CD4-positive, alpha-beta T cell (primary cell): ENCODE data around the gene DCAF4. TPM values are rescaled to one million over a fixed set of nuclear protein-coding genes. Genes with fewer than 3 reads are reported as not detected.

Source experiments
- ATAC-seq: fragments of 200-7000 bp; cut with Tn5 transposase; one replicate; pipeline ENCODE4 v1.10.0; 2022; ENCODE audit warnings: mild to moderate bottlenecking; ENCODE audit not compliant: poor library complexity
- CTCF ChIA-PET: fragments of 350-600 bp; sonication (Branson Sonifier 250); formaldehyde crosslinking; loops from one replicate; lab custom pipeline; 2021; ENCODE audit warnings: antibody characterized with exemption, inconsistent platforms; lab: Charles Lee
- POLR2A ChIA-PET: fragments of 350-600 bp; sonication (Branson Sonifier 250); formaldehyde crosslinking; loops from one replicate; lab custom pipeline; 2021; ENCODE audit warnings: antibody characterized with exemption, inconsistent platforms; lab: Charles Lee
- DNase-seq, 14 experiments: peaks; one replicate each; pipeline ENCODE4 v3.0.0-alpha.2; 2013 to 2020; ENCODE audit warnings: mixed read lengths in 2 of 14
- H3K27ac ChIP-seq, 2 donors: one replicate each; pipeline versions ENCODE4 v1.5.1 to v1.7.0; 2013; ENCODE audit warnings: low read length in 2 of 2, low read depth in 1 of 2, mild to moderate bottlenecking in 1 of 2
- H3K27me3 ChIP-seq, 2 experiments: 1 replicate in 1 of 2; 2 replicates in 1 of 2; pipeline versions ENCODE4 v1.6.1 to v1.7.0; 2013; ENCODE audit warnings: low read length in 2 of 2, control low read depth in 1 of 2, mild to moderate bottlenecking in 1 of 2, moderate library complexity in 1 of 2; ENCODE audit not compliant: insufficient read depth in 2 of 2, control insufficient read depth in 1 of 2
- H3K36me3 ChIP-seq: one replicate; pipeline ENCODE4 v1.6.1; 2013; ENCODE audit warnings: low read length, control low read depth; ENCODE audit not compliant: insufficient read depth
- H3K4me1 ChIP-seq: one replicate; pipeline ENCODE4 v1.6.1; 2013; ENCODE audit warnings: low read length, control low read depth; ENCODE audit not compliant: insufficient read depth
- H3K4me3 ChIP-seq: one replicate; pipeline ENCODE4 v1.5.1; 2013; ENCODE audit warnings: mild to moderate bottlenecking, low read length, moderate library complexity
- H3K9me3 ChIP-seq, 2 experiments: 1 replicate in 1 of 2; 2 replicates in 1 of 2; pipeline versions ENCODE4 v1.6.1 to v1.7.0; 2013; ENCODE audit warnings: low read length in 2 of 2, mild to moderate bottlenecking in 2 of 2, control low read depth in 1 of 2, moderate library complexity in 1 of 2; ENCODE audit not compliant: control insufficient read depth in 1 of 2, insufficient read depth in 1 of 2
- H3K27ac Mint-ChIP-seq: one replicate; pipeline ENCODE4 v1.8.0; 2020; ENCODE audit warnings: mixed read lengths
- H3K27me3 Mint-ChIP-seq: one replicate; pipeline ENCODE4 v1.8.0; 2021; ENCODE audit warnings: mixed read lengths
- H3K36me3 Mint-ChIP-seq: one replicate; pipeline ENCODE4 v1.8.0; 2021; ENCODE audit warnings: low read depth, mixed read lengths
- H3K4me1 Mint-ChIP-seq: one replicate; pipeline ENCODE4 v1.8.0; 2021; ENCODE audit warnings: low read depth, mixed read lengths
- H3K4me3 Mint-ChIP-seq: one replicate; pipeline ENCODE4 v1.8.0; 2020; ENCODE audit warnings: mild to moderate bottlenecking, mixed read lengths
- H3K9me3 Mint-ChIP-seq: one replicate; pipeline ENCODE4 v1.8.0; 2020; ENCODE audit warnings: mixed read lengths
- intact Hi-C, 2 experiments: fragments of 100-400 bp; cut with DNase I in 1 of 2; cut with micrococcal nuclease in 1 of 2; formaldehyde crosslinking; loops; one replicate each; pipeline versions ENCODE4 v1.15.1 to v1.9.0; 2023 to 2025; cut with DNase I, micrococcal nuclease
- total RNA-seq, 174 experiments: library from RNA in 2 of 174; stranded (reverse) in 2 of 174; gene quantifications; one replicate each; pipeline ENCODE4 v1.2.3 and lab custom pipeline; 2021 to 2026
- TF ChIP-seq, protein P1 (sequence below): fragments of 200-600 bp; IDR thresholded peaks from one replicate; pipeline ENCODE4 v1.8.0; 2022; ENCODE audit warnings: antibody characterized with exemption, mild to moderate bottlenecking

DCAF4 gene
- total RNA-seq, 2 experiments from 2014 or later: 20.8 to 22.8 TPM

DNA sequence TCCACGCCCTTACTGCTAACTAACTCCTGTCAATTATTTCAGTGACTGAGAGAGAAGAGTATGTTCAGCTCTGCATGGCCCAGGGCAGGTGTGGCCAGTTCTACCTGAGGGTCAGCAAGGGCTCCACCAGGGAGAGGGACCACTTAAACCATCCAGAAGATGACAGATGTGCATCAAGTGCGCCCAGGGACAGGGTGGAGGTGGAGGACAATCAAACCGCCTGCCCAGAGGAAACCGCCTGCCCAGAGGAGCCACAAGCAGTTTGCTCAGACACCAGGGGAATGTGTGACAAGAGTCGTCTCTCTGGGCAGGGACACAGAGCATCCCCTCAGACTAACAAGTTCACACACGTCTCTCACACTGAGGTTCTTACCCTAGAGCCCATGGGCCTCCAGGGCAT is 46.8 kb upstream of the DCAF4 start:
- Mint-ChIP-seq H3K27me3 (no peaks in the 10 kb centered on the region), H3K9me3 (no peaks in the 10 kb centered on the region), H3K27ac (no peak overlapping the region), H3K4me1 (no peaks in the 10 kb centered on the region), H3K36me3 (no peaks in the 10 kb centered on the region), H3K4me3 (no peak overlapping the region)
- H3K36me3 ChIP-seq: no peaks in the 10 kb centered on the region
- ChIA-PET POLR2A (no interaction called here), CTCF (no interaction called here)
- no peaks in the 10 kb centered on the region for H3K9me3 ChIP-seq
- ATAC-seq: no peak
- intact Hi-C loops: no loop called here
- H3K4me3 ChIP-seq: no peak overlapping the region
- no peaks in the 10 kb centered on the region for H3K27me3 ChIP-seq
- DNase-seq: no peak
- no peaks in the 10 kb centered on the region for H3K4me1 ChIP-seq
- no peak overlapping the region for H3K27ac ChIP-seq
- TF ChIP-seq, protein P1, sequence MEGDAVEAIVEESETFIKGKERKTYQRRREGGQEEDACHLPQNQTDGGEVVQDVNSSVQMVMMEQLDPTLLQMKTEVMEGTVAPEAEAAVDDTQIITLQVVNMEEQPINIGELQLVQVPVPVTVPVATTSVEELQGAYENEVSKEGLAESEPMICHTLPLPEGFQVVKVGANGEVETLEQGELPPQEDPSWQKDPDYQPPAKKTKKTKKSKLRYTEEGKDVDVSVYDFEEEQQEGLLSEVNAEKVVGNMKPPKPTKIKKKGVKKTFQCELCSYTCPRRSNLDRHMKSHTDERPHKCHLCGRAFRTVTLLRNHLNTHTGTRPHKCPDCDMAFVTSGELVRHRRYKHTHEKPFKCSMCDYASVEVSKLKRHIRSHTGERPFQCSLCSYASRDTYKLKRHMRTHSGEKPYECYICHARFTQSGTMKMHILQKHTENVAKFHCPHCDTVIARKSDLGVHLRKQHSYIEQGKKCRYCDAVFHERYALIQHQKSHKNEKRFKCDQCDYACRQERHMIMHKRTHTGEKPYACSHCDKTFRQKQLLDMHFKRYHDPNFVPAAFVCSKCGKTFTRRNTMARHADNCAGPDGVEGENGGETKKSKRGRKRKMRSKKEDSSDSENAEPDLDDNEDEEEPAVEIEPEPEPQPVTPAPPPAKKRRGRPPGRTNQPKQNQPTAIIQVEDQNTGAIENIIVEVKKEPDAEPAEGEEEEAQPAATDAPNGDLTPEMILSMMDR: no peak

DNA sequence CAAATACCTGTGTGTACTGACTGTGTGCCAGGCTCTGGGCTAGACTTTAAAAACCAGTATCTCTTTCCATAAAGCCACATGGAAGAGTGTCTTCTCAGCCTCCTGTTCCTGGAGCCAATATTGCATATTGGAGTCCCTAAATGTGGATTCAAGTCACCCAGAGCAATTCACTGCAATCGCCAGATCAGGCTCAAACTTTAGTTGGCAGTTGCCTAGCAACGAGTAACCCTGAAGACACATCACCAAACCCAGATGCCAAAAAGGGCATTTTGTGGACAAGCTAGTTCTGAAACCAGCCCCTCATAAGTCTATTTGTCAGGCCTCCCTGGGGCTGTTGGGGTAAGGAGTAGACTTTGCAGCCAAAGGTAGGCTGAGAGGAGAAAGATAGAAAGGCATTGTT is 46.1 kb upstream of the DCAF4 start:
- Mint-ChIP-seq H3K4me3 (no peak overlapping the region), H3K27me3 (no peaks in the 10 kb centered on the region), H3K4me1 (no peaks in the 10 kb centered on the region), H3K27ac (no peak overlapping the region), H3K36me3 (no peaks in the 10 kb centered on the region), H3K9me3 (no peaks in the 10 kb centered on the region)
- Histone ChIP-seq H3K27me3 (no peaks in the 10 kb centered on the region), H3K36me3 (no peaks in the 10 kb centered on the region), H3K4me3 (no peak overlapping the region), H3K9me3 (no peaks in the 10 kb centered on the region), H3K27ac (no peak overlapping the region), H3K4me1 (no peaks in the 10 kb centered on the region)
- intact Hi-C loops: no loop called here
- ChIA-PET CTCF (no interaction called here), POLR2A (no interaction called here)
- DNase-seq: no peak
- ATAC-seq: no peak
- TF ChIP-seq, protein P1: no peak

DNA sequence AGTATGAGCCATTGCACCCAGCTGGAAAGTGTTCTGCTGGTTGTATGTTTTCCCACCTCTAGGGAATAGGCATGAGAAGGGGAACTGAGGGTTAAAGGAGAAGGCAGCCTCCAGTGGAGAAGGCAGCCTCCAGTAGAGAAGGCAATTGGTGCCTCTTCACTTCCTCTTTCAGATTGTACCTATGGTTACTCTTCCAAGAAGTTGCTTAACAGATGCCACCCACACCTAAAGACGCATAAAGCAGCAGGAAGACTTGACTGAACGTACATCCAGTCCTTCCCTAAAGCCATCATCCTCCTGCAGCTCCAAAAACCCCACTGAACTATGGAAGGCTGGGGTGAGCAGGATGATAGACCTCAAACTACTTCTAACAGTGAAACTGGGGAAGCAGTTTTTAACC is 45.4 kb upstream of the DCAF4 start:
- Mint-ChIP-seq H3K4me3 (no peak overlapping the region), H3K9me3 (no peaks in the 10 kb centered on the region), H3K27ac (no peak overlapping the region), H3K27me3 (no peaks in the 10 kb centered on the region), H3K36me3 (no peaks in the 10 kb centered on the region), H3K4me1 (no peaks in the 10 kb centered on the region)
- no peak for DNase-seq
- no peaks in the 10 kb centered on the region for H3K4me1 ChIP-seq
- no peak overlapping the region for H3K4me3 ChIP-seq
- intact Hi-C loops: no loop called here
- H3K9me3 ChIP-seq: no peaks in the 10 kb centered on the region
- H3K36me3 ChIP-seq: no peaks in the 10 kb centered on the region
- TF ChIP-seq, protein P1: no peak
- no peak overlapping the region for H3K27ac ChIP-seq
- no peaks in the 10 kb centered on the region for H3K27me3 ChIP-seq
- ChIA-PET POLR2A (no interaction called here), CTCF (no interaction called here)
- ATAC-seq: no peak
